ENCODE results near the gene FREY1.

The FREY1 gene

DNA sequence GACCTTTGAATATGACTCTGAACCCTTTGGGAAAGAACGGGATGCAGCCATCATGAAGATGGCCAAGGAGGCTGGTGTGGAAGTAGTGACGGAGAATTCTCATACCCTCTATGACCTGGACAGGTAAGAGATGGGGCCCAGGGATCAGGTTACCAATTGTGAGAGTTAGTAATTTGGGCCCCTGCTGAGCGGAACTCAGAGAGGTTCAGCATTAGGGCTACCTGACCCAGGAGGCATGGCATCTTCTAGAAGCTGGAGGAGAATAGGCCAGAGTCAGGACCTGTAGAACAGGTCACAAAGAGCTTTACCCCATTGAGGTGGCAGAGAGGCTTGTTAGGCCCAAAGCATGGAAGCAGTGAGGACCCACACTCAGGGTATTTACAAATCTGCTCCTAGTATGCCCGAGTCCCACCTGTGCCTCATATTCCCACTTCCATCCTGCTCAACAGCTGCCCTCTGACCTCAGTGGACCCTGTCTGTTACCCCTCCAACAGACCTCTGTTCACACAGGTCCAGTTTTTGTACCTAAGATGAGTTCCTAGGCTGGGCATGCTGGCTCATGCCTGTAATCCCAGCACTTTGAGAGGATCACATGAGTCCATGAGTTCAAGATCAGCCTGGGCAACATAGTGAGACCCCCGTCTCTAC lies 48.2 kb downstream of the FREY1 start:
- TF ChIP-seq, protein P1, sequence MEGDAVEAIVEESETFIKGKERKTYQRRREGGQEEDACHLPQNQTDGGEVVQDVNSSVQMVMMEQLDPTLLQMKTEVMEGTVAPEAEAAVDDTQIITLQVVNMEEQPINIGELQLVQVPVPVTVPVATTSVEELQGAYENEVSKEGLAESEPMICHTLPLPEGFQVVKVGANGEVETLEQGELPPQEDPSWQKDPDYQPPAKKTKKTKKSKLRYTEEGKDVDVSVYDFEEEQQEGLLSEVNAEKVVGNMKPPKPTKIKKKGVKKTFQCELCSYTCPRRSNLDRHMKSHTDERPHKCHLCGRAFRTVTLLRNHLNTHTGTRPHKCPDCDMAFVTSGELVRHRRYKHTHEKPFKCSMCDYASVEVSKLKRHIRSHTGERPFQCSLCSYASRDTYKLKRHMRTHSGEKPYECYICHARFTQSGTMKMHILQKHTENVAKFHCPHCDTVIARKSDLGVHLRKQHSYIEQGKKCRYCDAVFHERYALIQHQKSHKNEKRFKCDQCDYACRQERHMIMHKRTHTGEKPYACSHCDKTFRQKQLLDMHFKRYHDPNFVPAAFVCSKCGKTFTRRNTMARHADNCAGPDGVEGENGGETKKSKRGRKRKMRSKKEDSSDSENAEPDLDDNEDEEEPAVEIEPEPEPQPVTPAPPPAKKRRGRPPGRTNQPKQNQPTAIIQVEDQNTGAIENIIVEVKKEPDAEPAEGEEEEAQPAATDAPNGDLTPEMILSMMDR (IDR thresholded peaks at IDR 0.05), result no peak

GRCh38 chr11:45857961-45858474 lies 49.1 kb downstream of the FREY1 start:
- TF ChIP-seq, protein P1 (IDR thresholded peaks at IDR 0.05), result no peak

Data from LNCAP (cell line).